ENCODE data around the gene CHRM3. TPM values are rescaled to one million over a fixed set of nuclear protein-coding genes. Genes with fewer than 3 reads are reported as not detected.

CHRM3 gene
- total and polyA plus RNA-seq, 12 donors = 0.05 to 0.68 (median 0.20) TPM; not detected in 2

GRCh38 chr1:239388578-239388977 lies 2.2 kb downstream of the CHRM3 start:
- Histone ChIP-seq H3K4me3 (no peak overlapping the region), H3K9me3 (no peaks in the 10 kb centered on the region), H3K36me3 (no peaks in the 10 kb centered on the region), H3K27me3 (peaks cover 4 to 85% (median 67%) of the 10 kb centered on the region in 7 donors), H3K27ac (no peak overlapping the region), H3K4me1 (peaks cover 0 to 22% (median 13%) of the 10 kb centered on the region in 9 donors)
- ATAC-seq (no peak), DNase-seq (no peak)
- 57 to 61% methylated on average over 9 of the region's 9 CpGs for WGBS, 2 donors
- intact Hi-C loops (cut with DNase I) = no loop called here
- TF ChIP-seq CTCF (IDR thresholded peaks at IDR 0.05) = no peak

GRCh38 chr1:239389703-239390102 lies 3.3 kb downstream of the CHRM3 start:
- 55 to 59% methylated on average over 3 of the region's 3 CpGs for WGBS, 2 donors
- intact Hi-C loops (cut with DNase I) = no loop called here
- Histone ChIP-seq H3K4me3 (no peak overlapping the region), H3K4me1 (peaks cover 0 to 22% (median 13%) of the 10 kb centered on the region in 9 donors), H3K36me3 (no peaks in the 10 kb centered on the region), H3K27ac (no peak overlapping the region), H3K27me3 (peaks cover 4 to 80% (median 58%) of the 10 kb centered on the region in 7 donors), H3K9me3 (no peaks in the 10 kb centered on the region)
- ATAC-seq (no peak), DNase-seq (no peak)
- no peak for TF ChIP-seq CTCF (IDR thresholded peaks at IDR 0.05)

GRCh38 chr1:239392271-239392670 lies 5.9 kb downstream of the CHRM3 start:
- ATAC-seq (no peak), DNase-seq (no peak)
- WGBS, 2 donors = 59 to 63% methylated on average over 3 of the region's 3 CpGs
- no peaks in the 10 kb centered on the region for H3K36me3 ChIP-seq
- peaks cover 0 to 10% (median 5%) of the 10 kb centered on the region in 9 donors for H3K4me1 ChIP-seq
- intact Hi-C loops (cut with DNase I) = no loop called here
- peaks cover 4 to 67% (median 32%) of the 10 kb centered on the region in 7 donors for H3K27me3 ChIP-seq
- H3K4me3 ChIP-seq = no peak overlapping the region
- TF ChIP-seq CTCF (IDR thresholded peaks at IDR 0.05) = no peak
- H3K27ac ChIP-seq = no peak overlapping the region
- H3K9me3 ChIP-seq = no peaks in the 10 kb centered on the region

- DNase-seq = no peak
- Histone ChIP-seq H3K9me3 (no peaks in the 10 kb centered on the region), H3K4me1 (no peaks in the 10 kb centered on the region), H3K27ac (no peak overlapping the region), H3K27me3 (peaks cover 1 to 49% (median 14%) of the 10 kb centered on the region in 7 donors), H3K4me3 (no peak overlapping the region), H3K36me3 (no peaks in the 10 kb centered on the region)
- TF ChIP-seq CTCF (IDR thresholded peaks at IDR 0.05) = no peak
- ATAC-seq = no peak
- 52 to 60% methylated on average over 2 of the region's 2 CpGs for WGBS, 2 donors
- intact Hi-C loops (cut with DNase I) = no loop called here
Observed at GRCh38 chr1:239394107-239394506, 7.7 kb downstream of the CHRM3 start.
